Measurements from ENCODE around the gene HYAL2. TPM values are rescaled to one million over a fixed set of nuclear protein-coding genes. Genes with fewer than 3 reads are reported as not detected.
"Not testable (repeated sequence)": the region's sequence is repeated elsewhere in the genome, so short reads cannot be mapped to it uniquely, and the experiment has no call there.

Gene HYAL2
- polyA plus RNA-seq, 2 of the 4 experiments (the other 2 are of a cell fraction), result 24.5 to 31.0 TPM

- no peak for TF ChIP-seq USF2 (IDR thresholded peaks at IDR 0.05)
- no peak for TF ChIP-seq NR3C1 (IDR thresholded peaks at IDR 0.05)
- TF ChIP-seq FOSB (CRISPR knock-in tag; IDR thresholded peaks at IDR 0.05), result no peak
- TF ChIP-seq RCOR1 (IDR thresholded peaks at IDR 0.05; ENCODE audit: low read depth, low read length), result no peak
- TF ChIP-seq EHMT2 (IDR thresholded peaks at IDR 0.05; ENCODE audit: low read depth), result no peak
- no peak for TF ChIP-seq ZFP36 (IDR thresholded peaks at IDR 0.05; ENCODE audit: borderline replicate concordance, partially characterized antibody)
Observed at GRCh38 chr3:50314342-50314741, 8.2 kb downstream of the HYAL2 start (continued).

GRCh38 chr3:50312041-50312440 lies 10.5 kb downstream of the HYAL2 start:
- H3K9me3 ChIP-seq; H3K27ac ChIP-seq; CTCF ChIA-PET; ATAC-seq; DNase-seq (ENCODE audit: low read depth in 1 of 2, low spot score in 1 of 2); FAIRE-seq; POLR2A ChIA-PET; H3K4me2 ChIP-seq; H3K4me3 ChIP-seq: not testable (repeated sequence)
- peaks cover 16% of the 10 kb centered on the region for H3K4me1 ChIP-seq
- 93% methylated on average over 5 of the region's 32 CpGs for WGBS (ENCODE audit: missing lambda C conversion rate)

- ATAC-seq, result no peak
Observed at GRCh38 chr3:50304601-50305000, 17.9 kb downstream of the HYAL2 start.

GRCh38 chr3:50303013-50303815 lies 19.3 kb downstream of the HYAL2 start, which contains the start of gene HYAL1:
Gene HYAL1 (minus strand): TSS chr3:50303574. CDS start chr3:50302956, 618 bp downstream.
- no peaks in the 10 kb centered on the region for H3K9me3 ChIP-seq
- peak within 1 kb of the TSS; percentile 19; the same call in 1 of the 3 replicates for H3K4me2 ChIP-seq
- WGBS (ENCODE audit: missing lambda C conversion rate), result 41% methylated on average over 6 of the region's 14 CpGs
- no peak within 1 kb of the TSS for H3K4me3 ChIP-seq
- DNase-seq (ENCODE audit: low read depth in 1 of 2, low spot score in 1 of 2), result peak in 1 of 2 experiments; percentile 50
- ATAC-seq, result peak in 1 of 2 experiments; percentile 15; a peak in 2 of 6 replicates
- FAIRE-seq, result no peak
- H3K4me1 ChIP-seq, result peaks cover 23% of the 10 kb centered on the region
- no peak for TF ChIP-seq FOSB (CRISPR knock-in tag; IDR thresholded peaks at IDR 0.05)
- no peak for TF ChIP-seq GATA3 (IDR thresholded peaks at IDR 0.05; ENCODE audit: borderline replicate concordance)
- TF ChIP-seq HOXB5 (CRISPR knock-in tag; IDR thresholded peaks at IDR 0.05), result no peak
- TF ChIP-seq RAD21 (conservative IDR thresholded peaks at IDR 0.05 in 1 of 2, IDR thresholded peaks at IDR 0.05 in 1 of 2), result peak in 1 of 2 experiments; percentile 25; a peak in 2 of 5 replicates
- TF ChIP-seq HDAC2 (IDR thresholded peaks at IDR 0.05), result no peak
- no peak for TF ChIP-seq PHF8 (IDR thresholded peaks at IDR 0.05; ENCODE audit: borderline replicate concordance, low read depth)
- POLR2A ChIA-PET, result no interaction called here
- peak within 1 kb of the TSS in 1 of 2 experiments; percentile 69; a peak in 3 of 6 replicates for H3K27ac ChIP-seq
- CTCF ChIA-PET, result interaction anchor here (2.0 to 2.7 kb wide), 2 partner anchors 16 to 21 kb away, joined by 7 to 14 read pairs; no protein-coding TSS in a partner anchor

More at GRCh38 chr3:50304601-50305000, 17.9 kb downstream of the HYAL2 start:
- Histone ChIP-seq H3K27ac (no peak overlapping the region), H3K4me2 (no peak overlapping the region), H3K4me1 (peaks cover 20% of the 10 kb centered on the region), H3K9me3 (no peaks in the 10 kb centered on the region), H3K4me3 (no peak overlapping the region)
- no peak for FAIRE-seq
- TF ChIP-seq RCOR1 (IDR thresholded peaks at IDR 0.05; ENCODE audit: low read depth, low read length), result no peak
- no peak for TF ChIP-seq JUNB (IDR thresholded peaks at IDR 0.05)
- TF ChIP-seq HOXB5 (CRISPR knock-in tag; IDR thresholded peaks at IDR 0.05), result no peak
- no peak for TF ChIP-seq CBX8 (IDR thresholded peaks at IDR 0.05)
- TF ChIP-seq EHMT2 (IDR thresholded peaks at IDR 0.05; ENCODE audit: low read depth), result no peak
- TF ChIP-seq RAD21 (conservative IDR thresholded peaks at IDR 0.05 in 1 of 2, IDR thresholded peaks at IDR 0.05 in 1 of 2), result no peak
- TF ChIP-seq ZC3H11A (IDR thresholded peaks at IDR 0.05), result no peak
- TF ChIP-seq SMC3 (IDR thresholded peaks at IDR 0.05), result no peak
- no peak for TF ChIP-seq FOXS1 (CRISPR knock-in tag; IDR thresholded peaks at IDR 0.05)
- TF ChIP-seq EP300 (IDR thresholded peaks at IDR 0.05), result no peak
- no peak for TF ChIP-seq ESRRA (IDR thresholded peaks at IDR 0.05; ENCODE audit: borderline replicate concordance, low read length)
- no peak for TF ChIP-seq FOSL2 (IDR thresholded peaks at IDR 0.05)
- no peak for TF ChIP-seq FOSL2 (CRISPR knock-in tag; IDR thresholded peaks at IDR 0.05)
- TF ChIP-seq CHD2 (IDR thresholded peaks at IDR 0.05; ENCODE audit: low read length, partially characterized antibody), result no peak
- no peak for TF ChIP-seq POLR2AphosphoS2 (conservative IDR thresholded peaks at IDR 0.05; ENCODE audit: low read length)
- TF ChIP-seq TP53 (CRISPR knock-in tag; IDR thresholded peaks at IDR 0.05), result no peak
- TF ChIP-seq HES2 (IDR thresholded peaks at IDR 0.05), result no peak
- DNase-seq (ENCODE audit: low read depth in 1 of 2, low spot score in 1 of 2), result no peak
- ChIA-PET POLR2A (no interaction called here), CTCF (interaction anchor here (0.9 to 2.7 kb wide), 5 partner anchors 11 to 117 kb away, joined by 3 to 14 read pairs (median 4); no protein-coding TSS in a partner anchor)

Data from A549 (cell line).